Ishikawa (cell line): ENCODE measurements around the gene PGP.

Experiments used
- CEBPB ChIP-seq: IDR thresholded peaks from 2 replicates; pipeline ENCODE4 v1.6.1; 2012
- CREB1 ChIP-seq: IDR thresholded peaks from 2 replicates; pipeline ENCODE4 v1.6.1; 2012; ENCODE audit warnings: low read depth
- EGR1 ChIP-seq: IDR thresholded peaks from 2 replicates; pipeline ENCODE4 v1.6.1; 2012
- EP300 ChIP-seq: IDR thresholded peaks from 2 replicates; pipeline ENCODE4 v1.6.1; 2012; ENCODE audit warnings: borderline replicate concordance
- NFIC ChIP-seq: IDR thresholded peaks from 2 replicates; pipeline ENCODE4 v1.6.1; 2012
- RAD21 ChIP-seq: IDR thresholded peaks from 2 replicates; pipeline ENCODE4 v1.6.1; 2012; ENCODE audit warnings: low read depth
- TAF1 ChIP-seq: IDR thresholded peaks from 2 replicates; pipeline ENCODE4 v1.6.1; 2012; ENCODE audit warnings: low read depth, mild to moderate bottlenecking
- TEAD4 ChIP-seq: IDR thresholded peaks from 2 replicates; pipeline ENCODE4 v1.6.1; 2012
- YY1 ChIP-seq: IDR thresholded peaks from 2 replicates; pipeline ENCODE4 v1.6.1; 2012; ENCODE audit warnings: low read depth
- TF ChIP-seq, protein P1 (sequence below): IDR thresholded peaks from 2 replicates; pipeline ENCODE4 v1.6.1; 2012
- TF ChIP-seq, protein P2 (sequence below): IDR thresholded peaks from 2 replicates; pipeline ENCODE4 v1.6.1; 2012; ENCODE audit warnings: low read depth, mild to moderate bottlenecking
- TF ChIP-seq, protein P3 (sequence below): IDR thresholded peaks from 2 replicates; pipeline ENCODE4 v1.6.1; 2012

DNA sequence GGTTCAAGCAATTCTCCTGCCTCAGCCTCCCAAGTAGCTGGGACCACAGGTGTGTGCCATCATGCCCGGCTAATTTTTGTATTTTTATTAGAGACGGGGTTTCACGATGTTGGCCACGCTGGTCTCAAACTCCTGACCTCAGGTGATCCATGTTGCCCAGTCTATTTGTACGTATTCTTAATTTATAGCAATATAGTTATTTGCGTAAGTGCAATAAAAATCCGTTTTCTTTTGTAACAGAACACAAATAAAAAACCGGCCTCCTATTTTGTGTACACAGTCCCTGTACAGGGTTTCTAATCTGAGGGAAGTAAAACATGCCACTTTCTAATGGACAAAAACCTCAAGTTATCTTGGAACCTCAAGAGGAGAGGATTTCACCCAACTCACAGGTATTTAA is 45.6 kb upstream of the PGP start:
- TF ChIP-seq CREB1 (no peak), CEBPB (no peak), YY1 (no peak), TAF1 (no peak), NFIC (no peak), RAD21 (no peak), TEAD4 (no peak), EGR1 (no peak), EP300 (no peak)
- TF ChIP-seq, protein P1, sequence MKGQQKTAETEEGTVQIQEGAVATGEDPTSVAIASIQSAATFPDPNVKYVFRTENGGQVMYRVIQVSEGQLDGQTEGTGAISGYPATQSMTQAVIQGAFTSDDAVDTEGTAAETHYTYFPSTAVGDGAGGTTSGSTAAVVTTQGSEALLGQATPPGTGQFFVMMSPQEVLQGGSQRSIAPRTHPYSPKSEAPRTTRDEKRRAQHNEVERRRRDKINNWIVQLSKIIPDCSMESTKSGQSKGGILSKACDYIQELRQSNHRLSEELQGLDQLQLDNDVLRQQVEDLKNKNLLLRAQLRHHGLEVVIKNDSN = no peak
- TF ChIP-seq, protein P2, sequence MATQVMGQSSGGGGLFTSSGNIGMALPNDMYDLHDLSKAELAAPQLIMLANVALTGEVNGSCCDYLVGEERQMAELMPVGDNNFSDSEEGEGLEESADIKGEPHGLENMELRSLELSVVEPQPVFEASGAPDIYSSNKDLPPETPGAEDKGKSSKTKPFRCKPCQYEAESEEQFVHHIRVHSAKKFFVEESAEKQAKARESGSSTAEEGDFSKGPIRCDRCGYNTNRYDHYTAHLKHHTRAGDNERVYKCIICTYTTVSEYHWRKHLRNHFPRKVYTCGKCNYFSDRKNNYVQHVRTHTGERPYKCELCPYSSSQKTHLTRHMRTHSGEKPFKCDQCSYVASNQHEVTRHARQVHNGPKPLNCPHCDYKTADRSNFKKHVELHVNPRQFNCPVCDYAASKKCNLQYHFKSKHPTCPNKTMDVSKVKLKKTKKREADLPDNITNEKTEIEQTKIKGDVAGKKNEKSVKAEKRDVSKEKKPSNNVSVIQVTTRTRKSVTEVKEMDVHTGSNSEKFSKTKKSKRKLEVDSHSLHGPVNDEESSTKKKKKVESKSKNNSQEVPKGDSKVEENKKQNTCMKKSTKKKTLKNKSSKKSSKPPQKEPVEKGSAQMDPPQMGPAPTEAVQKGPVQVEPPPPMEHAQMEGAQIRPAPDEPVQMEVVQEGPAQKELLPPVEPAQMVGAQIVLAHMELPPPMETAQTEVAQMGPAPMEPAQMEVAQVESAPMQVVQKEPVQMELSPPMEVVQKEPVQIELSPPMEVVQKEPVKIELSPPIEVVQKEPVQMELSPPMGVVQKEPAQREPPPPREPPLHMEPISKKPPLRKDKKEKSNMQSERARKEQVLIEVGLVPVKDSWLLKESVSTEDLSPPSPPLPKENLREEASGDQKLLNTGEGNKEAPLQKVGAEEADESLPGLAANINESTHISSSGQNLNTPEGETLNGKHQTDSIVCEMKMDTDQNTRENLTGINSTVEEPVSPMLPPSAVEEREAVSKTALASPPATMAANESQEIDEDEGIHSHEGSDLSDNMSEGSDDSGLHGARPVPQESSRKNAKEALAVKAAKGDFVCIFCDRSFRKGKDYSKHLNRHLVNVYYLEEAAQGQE = no peak
- TF ChIP-seq, protein P3, sequence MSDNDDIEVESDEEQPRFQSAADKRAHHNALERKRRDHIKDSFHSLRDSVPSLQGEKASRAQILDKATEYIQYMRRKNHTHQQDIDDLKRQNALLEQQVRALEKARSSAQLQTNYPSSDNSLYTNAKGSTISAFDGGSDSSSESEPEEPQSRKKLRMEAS = no peak
